AG04450 (cell line): ENCODE results near the gene CCL4. TPM values are rescaled to one million over a fixed set of nuclear protein-coding genes. Genes with fewer than 3 reads are reported as not detected.
"Not testable (repeated sequence)": the region's sequence is repeated elsewhere in the genome, so short reads cannot be mapped to it uniquely, and the experiment has no call there.

Experiments
- CTCF ChIA-PET: fragments of 300-600, 350-600 bp; formaldehyde crosslinking; extraction: SDS; loops from one replicate; lab custom pipeline; 2022; ENCODE audit warnings: antibody characterized with exemption, inconsistent platforms; lab: Charles Lee
- POLR2A ChIA-PET: fragments of 350-600 bp; formaldehyde crosslinking; extraction: SDS; loops from one replicate; lab custom pipeline; 2021; ENCODE audit warnings: antibody characterized with exemption, inconsistent platforms; lab: Yijun Ruan, JAX
- DNase-seq: peaks from one replicate; pipeline ENCODE4 v3.0.0-alpha.2; 2011; ENCODE audit warnings: low read depth, low spot score
- H3K27ac ChIP-seq: one replicate; pipeline ENCODE4 v1.5.1; 2012; ENCODE audit warnings: low read depth, low read length, control low read depth
- H3K27me3 ChIP-seq: one replicate; pipeline ENCODE4 v1.6.0; 2012; ENCODE audit warnings: low read length; ENCODE audit not compliant: control insufficient read depth, insufficient read depth
- H3K4me3 ChIP-seq: 2 replicates; pipeline ENCODE4 v1.5.1; 2011; ENCODE audit warnings: mild to moderate bottlenecking, low read depth, low read length, control low read depth
- H3K9me3 ChIP-seq: 2 replicates; pipeline ENCODE4 v1.5.1; 2012; ENCODE audit warnings: low read length; ENCODE audit not compliant: control insufficient read depth, insufficient read depth
- CTCF ChIP-seq: IDR thresholded peaks from 2 replicates; pipeline ENCODE4 v1.5.1; 2011; ENCODE audit warnings: low read depth, low read length, control low read depth, inconsistent platforms
- polyA plus RNA-seq: library from polyadenylated mRNA; depleted of rRNA; stranded (reverse); fragments of >200 nt; gene quantifications from 2 replicates; pipeline ENCODE4 v1.2.3, GENCODE V29; 2011

Gene CCL4
- polyA plus RNA-seq, 1 experiment: not detected

GRCh38 chr17:36085765-36086164, 17.9 kb upstream of the CCL4 start:
- no peak overlapping the region for H3K4me3 ChIP-seq
- no peak overlapping the region for H3K27ac ChIP-seq
- H3K9me3 ChIP-seq: no peaks in the 10 kb centered on the region
- no peaks in the 10 kb centered on the region for H3K27me3 ChIP-seq
- ChIA-PET CTCF (interaction anchor here (0.5 kb wide), 1 partner anchor 164 kb away, joined by 5 read pairs; no protein-coding TSS in a partner anchor), POLR2A (no interaction called here)
- no peak for DNase-seq
- no peak for TF ChIP-seq CTCF

GRCh38 chr17:36086791-36087190, 16.8 kb upstream of the CCL4 start:
- no peaks in the 10 kb centered on the region for H3K27me3 ChIP-seq
- no peak for DNase-seq
- CTCF ChIA-PET: no interaction called here
- no peaks in the 10 kb centered on the region for H3K9me3 ChIP-seq
- no peak overlapping the region for H3K4me3 ChIP-seq
- POLR2A ChIA-PET: no interaction called here
- no peak for TF ChIP-seq CTCF
- H3K27ac ChIP-seq: no peak overlapping the region

- DNase-seq, H3K27me3 ChIP-seq, CTCF ChIA-PET, H3K27ac ChIP-seq, H3K4me3 ChIP-seq, POLR2A ChIA-PET, H3K9me3 ChIP-seq: not testable (repeated sequence)
Measured at GRCh38 chr17:36087471-36087870, 16.2 kb upstream of the CCL4 start.

GRCh38 chr17:36087897-36088572, 15.6 kb upstream of the CCL4 start:
- H3K27me3 ChIP-seq, CTCF ChIA-PET: not testable (repeated sequence)

GRCh38 chr17:36088670-36089338, 14.8 kb upstream of the CCL4 start:
- DNase-seq: no peak
- Histone ChIP-seq H3K27ac (no peak overlapping the region), H3K4me3 (no peak overlapping the region), H3K9me3 (no peaks in the 10 kb centered on the region), H3K27me3 (no peaks in the 10 kb centered on the region)
- ChIA-PET POLR2A (no interaction called here), CTCF (no interaction called here)
- TF ChIP-seq CTCF: no peak

More at GRCh38 chr17:36087897-36088572, 15.6 kb upstream of the CCL4 start:
- H3K27ac ChIP-seq, H3K9me3 ChIP-seq, DNase-seq, POLR2A ChIA-PET, H3K4me3 ChIP-seq: not testable (repeated sequence)

- no peak for TF ChIP-seq CTCF
- CTCF ChIA-PET: no interaction called here
- Histone ChIP-seq H3K27ac (no peak overlapping the region), H3K27me3 (no peaks in the 10 kb centered on the region), H3K9me3 (no peaks in the 10 kb centered on the region), H3K4me3 (no peak overlapping the region)
- no peak for DNase-seq
- POLR2A ChIA-PET: no interaction called here
Measured at GRCh38 chr17:36089339-36089865, 14.2 kb upstream of the CCL4 start.
